Peyer's patch (tissue), 4 donors: ENCODE data around the gene PRLH.

Experiments used
- CTCF ChIP-seq, 6 experiments: fragments of 450-650 bp in 4 of 6; fragments of 200-600 bp in 2 of 6; sonication (generic) in 1 of 6; IDR thresholded peaks; one replicate each; pipeline ENCODE4 v1.5.1; 2017 to 2019; ENCODE audit warnings: antibody characterized with exemption in 6 of 6, mild to moderate bottlenecking in 3 of 6, moderate library complexity in 1 of 6
- POLR2A ChIP-seq, 2 donors: fragments of 450-650 bp; IDR thresholded peaks; one replicate each; pipeline ENCODE4 v1.5.1; 2017; ENCODE audit warnings: antibody characterized with exemption in 2 of 2, mild to moderate bottlenecking in 2 of 2, moderate library complexity in 2 of 2

- TF ChIP-seq CTCF (IDR thresholded peaks at IDR 0.05) (no peak), POLR2A (IDR thresholded peaks at IDR 0.05) (no peak)
Observed at GRCh38 chr2:237547841-237548416, 18.4 kb upstream of the PRLH start.
